Common myeloid progenitor, CD34-positive (primary cell): ENCODE results near the gene CLEC16A.

ENCODE experiments used
- CTCF ChIA-PET: fragments of 350-600 bp; sonication (Branson Sonifier 250); formaldehyde crosslinking; loops from one replicate; lab custom pipeline; 2021; ENCODE audit warnings: antibody characterized with exemption; lab: Charles Lee
- POLR2A ChIA-PET: fragments of 350-600 bp; sonication (Branson Sonifier 250); formaldehyde crosslinking; loops from one replicate; lab custom pipeline; 2021; ENCODE audit warnings: antibody characterized with exemption; lab: Charles Lee
- DNase-seq, 3 donors: peaks; one replicate each; pipeline versions ENCODE4 v3.0.0 to v3.0.0-alpha.2; 2013
- H3K27ac ChIP-seq, 2 experiments: 1 replicate in 1 of 2; 2 replicates in 1 of 2; pipeline ENCODE4 v1.7.0; 2013; ENCODE audit warnings: inconsistent platforms in 2 of 2, low read length in 2 of 2, mild to moderate bottlenecking in 2 of 2, low read depth in 1 of 2, moderate library complexity in 1 of 2; ENCODE audit not compliant: severe bottlenecking in 2 of 2, insufficient read depth in 1 of 2, poor library complexity in 1 of 2
- H3K27me3 ChIP-seq, 5 experiments: replicated peaks in 2 of 5; 1 replicate in 3 of 5; 2 replicates in 2 of 5; pipeline versions ENCODE4 v1.6.1 to v1.7.0; 2013; ENCODE audit warnings: low read length in 4 of 5, mild to moderate bottlenecking in 2 of 5, moderate library complexity in 2 of 5, inconsistent platforms in 1 of 5; ENCODE audit not compliant: insufficient read depth in 5 of 5, control insufficient read depth in 4 of 5
- H3K36me3 ChIP-seq, 4 experiments: 1 replicate in 2 of 4; 2 replicates in 2 of 4; pipeline versions ENCODE4 v1.6.1 to v1.7.0; 2013; ENCODE audit warnings: low read length in 3 of 4, control low read depth in 1 of 4, mild to moderate bottlenecking in 1 of 4; ENCODE audit not compliant: control insufficient read depth in 4 of 4, insufficient read depth in 4 of 4
- H3K4me1 ChIP-seq, 4 experiments: 1 replicate in 3 of 4; 2 replicates in 1 of 4; pipeline versions ENCODE4 v1.6.1 to v1.7.1; 2013; ENCODE audit warnings: low read length in 3 of 4, mild to moderate bottlenecking in 3 of 4, control low read depth in 1 of 4, inconsistent platforms in 1 of 4, moderate library complexity in 1 of 4; ENCODE audit not compliant: control insufficient read depth in 4 of 4, insufficient read depth in 4 of 4; ENCODE audit errors: control extremely low read depth in 1 of 4
- H3K4me3 ChIP-seq, 7 experiments: 1 replicate in 4 of 7; 2 replicates in 3 of 7; pipeline versions ENCODE4 v1.5.1 to v1.7.0; 2013; ENCODE audit warnings: mild to moderate bottlenecking in 7 of 7, low read length in 6 of 7, moderate library complexity in 6 of 7, inconsistent platforms in 2 of 7, low read depth in 2 of 7, control low read depth in 1 of 7; ENCODE audit not compliant: insufficient read depth in 4 of 7, control insufficient read depth in 1 of 7; ENCODE audit errors: extremely low read depth in 1 of 7
- H3K9me3 ChIP-seq, 5 experiments: 1 replicate in 4 of 5; 2 replicates in 1 of 5; pipeline versions ENCODE4 v1.6.1 to v1.7.1; 2013; ENCODE audit warnings: low read length in 4 of 5, mild to moderate bottlenecking in 2 of 5, inconsistent platforms in 1 of 5, low read depth in 1 of 5, moderate library complexity in 1 of 5; ENCODE audit not compliant: control insufficient read depth in 4 of 5, insufficient read depth in 2 of 5; ENCODE audit errors: control extremely low read depth in 1 of 5
- WGBS: methylation state at CpG from one replicate; pipeline ENCODE4 v1.1.5; 2013; ENCODE audit not compliant: insufficient coverage; 5-methylcytosine and 5-hydroxymethylcytosine counted together

CLEC16A gene

DNA sequence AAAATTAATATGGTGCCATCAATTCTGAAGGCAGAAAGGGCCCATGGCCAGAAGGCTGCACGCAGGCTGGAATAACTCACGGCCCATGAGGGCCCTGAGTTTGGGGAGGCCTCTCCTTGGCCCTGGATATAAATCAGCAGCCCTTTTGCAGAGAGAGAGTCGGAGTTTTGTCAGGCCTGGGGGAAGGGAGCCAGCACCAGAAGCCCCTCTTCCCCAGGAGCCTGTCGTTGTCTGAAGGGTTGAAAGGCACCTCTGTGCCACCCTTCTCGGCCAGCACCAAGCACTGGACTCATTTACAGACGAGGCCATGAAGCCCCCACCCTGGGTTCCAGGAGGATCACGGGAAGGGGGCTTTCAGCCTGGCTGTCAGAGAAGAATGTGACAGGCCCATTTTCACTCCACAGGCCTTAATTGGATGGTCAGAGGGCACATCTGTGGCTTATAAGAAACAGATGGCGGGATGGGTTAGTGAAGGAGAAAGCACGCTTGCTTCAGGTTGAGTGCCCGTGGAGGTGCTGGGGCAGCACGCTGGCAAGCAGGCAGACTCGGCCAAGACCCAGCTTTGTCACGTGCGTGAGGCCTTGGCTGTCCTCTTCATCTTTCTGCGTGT, 140.6 kb downstream of the CLEC16A start:
- no peak overlapping the region for H3K4me3 ChIP-seq
- H3K27me3 ChIP-seq: no peaks in the 10 kb centered on the region
- no peak for DNase-seq
- no peaks in the 10 kb centered on the region for H3K9me3 ChIP-seq
- no peak overlapping the region for H3K27ac ChIP-seq
- ChIA-PET CTCF (interaction anchor here (0.8 kb wide), 1 partner anchor 17 kb away, joined by 3 read pairs; no protein-coding TSS in a partner anchor), POLR2A (interaction anchor here (0.6 kb wide), 1 partner anchor 188 kb away, joined by 3 read pairs; the partner anchor contains the start of gene PRM3)
- peaks cover 0 to 31% (median 20%) of the 10 kb centered on the region in 4 experiments for H3K4me1 ChIP-seq
- WGBS: 98% methylated on average over 14 of the region's 15 CpGs
- peaks cover 0 to 17% (median 8%) of the 10 kb centered on the region in 4 experiments for H3K36me3 ChIP-seq

DNA sequence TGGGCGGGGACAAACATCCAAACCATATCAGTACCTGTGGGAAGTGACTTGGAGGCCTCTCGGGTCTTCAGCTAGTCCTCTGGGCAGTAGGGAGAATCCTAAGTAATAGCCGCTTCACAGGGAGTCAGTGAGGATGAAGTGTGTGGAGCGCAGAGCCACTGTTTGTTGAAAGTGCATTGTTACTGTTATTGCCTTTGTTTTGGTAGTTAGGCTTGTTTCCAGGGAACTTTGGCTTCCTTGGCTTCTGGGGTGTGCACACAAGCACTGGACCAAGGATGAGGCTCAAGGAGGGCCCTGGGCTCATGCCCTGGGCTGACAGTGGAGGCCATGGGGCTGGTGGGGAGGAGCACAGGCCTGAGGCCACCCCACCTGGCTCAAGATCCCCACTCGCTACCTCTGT, 141.6 kb downstream of the CLEC16A start:
- H3K9me3 ChIP-seq: no peaks in the 10 kb centered on the region
- POLR2A ChIA-PET: no interaction called here
- CTCF ChIA-PET: interaction anchor here (0.8 kb wide), 1 partner anchor 18 kb away, joined by 3 read pairs; no protein-coding TSS in a partner anchor
- no peak for DNase-seq
- no peaks in the 10 kb centered on the region for H3K27me3 ChIP-seq
- peaks cover 0 to 38% (median 23%) of the 10 kb centered on the region in 4 experiments for H3K4me1 ChIP-seq
- no peak overlapping the region for H3K4me3 ChIP-seq
- no peak overlapping the region for H3K27ac ChIP-seq
- H3K36me3 ChIP-seq: peaks cover 0 to 13% (median 8%) of the 10 kb centered on the region in 4 experiments
- WGBS: 100% methylated on average over 2 of the region's 5 CpGs

GRCh38 chr16:11087691-11088073, 143.3 kb downstream of the CLEC16A start:
- H3K9me3 ChIP-seq: no peaks in the 10 kb centered on the region
- no peak overlapping the region for H3K4me3 ChIP-seq
- no peak for DNase-seq
- 92% methylated on average over 6 of the region's 6 CpGs for WGBS
- peak overlapping the region in 1 of 2 experiments; percentile 1 for H3K27ac ChIP-seq
- no peaks in the 10 kb centered on the region for H3K27me3 ChIP-seq
- ChIA-PET POLR2A (interaction anchor here (0.7 kb wide), 1 partner anchor 86 kb away, joined by 3 read pairs; no protein-coding TSS in a partner anchor), CTCF (interaction anchor here (0.7 to 1.2 kb wide), 3 partner anchors 10 to 13 kb away, joined by 3 to 5 read pairs (median 4); no protein-coding TSS in a partner anchor)
- H3K36me3 ChIP-seq: peaks cover 0 to 11% (median 6%) of the 10 kb centered on the region in 4 experiments
- peaks cover 0 to 46% (median 37%) of the 10 kb centered on the region in 4 experiments for H3K4me1 ChIP-seq

- H3K4me3 ChIP-seq: no peak overlapping the region
- CTCF ChIA-PET: interaction anchor here (0.7 to 1.2 kb wide), 3 partner anchors 9 to 13 kb away, joined by 3 to 5 read pairs (median 4); no protein-coding TSS in a partner anchor
- no peaks in the 10 kb centered on the region for H3K27me3 ChIP-seq
- POLR2A ChIA-PET: interaction anchor here (0.7 kb wide), 1 partner anchor 85 kb away, joined by 3 read pairs; no protein-coding TSS in a partner anchor
- no peaks in the 10 kb centered on the region for H3K9me3 ChIP-seq
- peaks cover 0 to 48% (median 42%) of the 10 kb centered on the region in 4 experiments for H3K4me1 ChIP-seq
- peak in 1 of 3 donors; percentile 23 for DNase-seq
- 69% methylated on average over 11 of the region's 11 CpGs for WGBS
- H3K36me3 ChIP-seq: peaks cover 0 to 11% (median 7%) of the 10 kb centered on the region in 4 experiments
- H3K27ac ChIP-seq: peak overlapping the region in 1 of 2 experiments; percentile 1
These were observed 143.8 kb downstream of the CLEC16A start for GRCh38 chr16:11088074-11088730.

- no peaks in the 10 kb centered on the region for H3K9me3 ChIP-seq
- H3K36me3 ChIP-seq: peaks cover 0 to 10% (median 7%) of the 10 kb centered on the region in 4 experiments
- no peaks in the 10 kb centered on the region for H3K27me3 ChIP-seq
- H3K27ac ChIP-seq: no peak overlapping the region
- POLR2A ChIA-PET: no interaction called here
- no peak for DNase-seq
- WGBS: 0% methylated on average over 1 of the region's 6 CpGs
- H3K4me3 ChIP-seq: no peak overlapping the region
- CTCF ChIA-PET: interaction anchor here (1.2 kb wide), 1 partner anchor 12 kb away, joined by 4 read pairs; no protein-coding TSS in a partner anchor
- H3K4me1 ChIP-seq: peaks cover 0 to 55% (median 48%) of the 10 kb centered on the region in 4 experiments
These were observed 144.5 kb downstream of the CLEC16A start for GRCh38 chr16:11088831-11089230.

DNA sequence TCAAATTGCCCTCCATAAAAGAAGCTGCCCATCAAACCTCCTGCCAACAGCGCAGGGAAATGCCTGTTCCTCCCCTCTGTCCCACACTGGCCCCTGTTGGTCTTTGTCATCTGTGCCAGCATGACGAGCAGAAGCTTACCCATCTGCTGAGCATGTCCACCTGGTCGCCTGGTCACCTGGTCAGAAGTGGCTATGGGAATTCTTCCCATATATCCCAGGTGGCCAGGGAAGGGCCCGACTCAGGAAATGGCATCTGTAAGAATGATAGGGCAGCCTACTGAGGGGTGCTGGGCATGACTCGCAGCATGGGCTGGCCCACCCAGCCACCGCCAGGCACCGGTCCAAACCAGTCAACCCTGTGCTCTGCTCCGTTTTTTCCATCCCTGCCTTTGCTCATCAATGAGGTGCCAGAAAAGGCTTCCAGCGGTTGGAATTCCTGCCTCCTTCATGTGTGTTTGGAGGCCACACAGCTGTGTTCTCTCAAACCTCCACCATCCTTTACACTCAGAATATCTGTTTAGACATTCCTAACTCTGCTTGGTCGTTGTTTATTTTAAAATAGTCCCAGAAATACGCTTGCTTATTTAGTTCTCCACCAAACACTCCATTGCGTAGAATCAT, 145.2 kb downstream of the CLEC16A start:
- WGBS: 93% methylated on average over 10 of the region's 12 CpGs
- DNase-seq: no peak
- POLR2A ChIA-PET: interaction anchor here (1.2 kb wide), 1 partner anchor 37 kb away, joined by 5 read pairs; no protein-coding TSS in a partner anchor
- H3K4me1 ChIP-seq: peaks cover 4 to 63% (median 56%) of the 10 kb centered on the region in 4 experiments
- no peaks in the 10 kb centered on the region for H3K9me3 ChIP-seq
- no peaks in the 10 kb centered on the region for H3K27me3 ChIP-seq
- no peak overlapping the region for H3K4me3 ChIP-seq
- H3K27ac ChIP-seq: no peak overlapping the region
- CTCF ChIA-PET: interaction anchor here (1.0 kb wide), 2 partner anchors 8 to 14 kb away, joined by 3 read pairs; no protein-coding TSS in a partner anchor
- H3K36me3 ChIP-seq: peaks cover 0 to 10% (median 6%) of the 10 kb centered on the region in 4 experiments
